ENCODE data around the gene IQSEC3.
"Not testable (repeated sequence)": the region's sequence is repeated elsewhere in the genome, so short reads cannot be mapped to it uniquely, and the experiment has no call there.

Gene IQSEC3

GRCh38 chr12:113347-113746 lies 46.8 kb downstream of the IQSEC3 start:
- FAIRE-seq = no peak

DNA sequence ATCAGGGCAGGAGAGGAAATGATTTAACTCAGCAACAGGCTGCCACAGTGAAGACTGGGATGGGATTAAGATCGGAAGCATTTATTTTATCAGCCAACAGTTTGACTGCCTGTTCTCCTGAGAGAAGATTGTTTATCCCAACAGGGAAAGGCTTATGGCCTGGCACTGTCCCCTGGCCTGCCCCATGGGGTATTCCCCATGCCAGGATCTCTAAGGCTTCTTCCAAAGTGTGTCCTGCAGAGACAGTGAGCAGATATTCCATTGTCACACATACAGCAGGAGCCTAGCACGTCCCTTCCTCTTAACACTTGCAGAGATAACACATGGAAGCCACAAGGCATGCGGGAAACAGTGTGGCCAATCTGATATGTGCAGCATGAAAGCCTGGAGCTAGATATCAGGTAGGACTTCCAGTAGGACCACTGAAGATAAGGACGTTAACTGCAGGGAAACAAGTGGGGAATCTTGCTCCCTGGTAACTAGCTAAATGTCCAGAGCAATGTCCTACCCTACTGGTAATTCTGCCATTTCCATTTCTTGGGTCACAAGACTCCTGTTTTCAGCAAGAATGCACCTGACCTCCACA lies 48.2 kb downstream of the IQSEC3 start:
- no peak for FAIRE-seq

- FAIRE-seq = no peak
These were observed 49.0 kb downstream of the IQSEC3 start for GRCh38 chr12:115518-115917.

- FAIRE-seq = no peak
These were observed 49.7 kb downstream of the IQSEC3 start for GRCh38 chr12:115960-116915.

DNA sequence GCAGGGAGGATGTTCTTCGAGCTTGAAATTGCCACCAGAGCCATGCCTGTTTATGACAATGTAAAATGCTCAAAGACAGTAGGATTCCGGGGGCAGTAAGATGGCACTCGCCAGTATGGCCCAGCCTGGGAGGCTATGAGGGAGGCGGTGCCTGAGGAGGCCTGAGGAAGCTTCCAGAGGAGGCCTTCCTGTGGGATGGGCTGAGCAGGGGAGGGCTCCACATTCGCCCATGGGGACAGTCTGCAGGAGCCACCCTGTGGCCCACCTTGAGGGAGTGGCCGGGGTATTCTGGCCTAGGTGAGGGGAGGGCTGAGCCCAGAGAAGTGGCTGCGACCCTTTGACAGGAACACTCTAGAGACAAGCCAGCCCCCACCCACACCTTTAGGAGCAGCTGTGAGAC lies 50.7 kb downstream of the IQSEC3 start:
- FAIRE-seq = no peak

DNA sequence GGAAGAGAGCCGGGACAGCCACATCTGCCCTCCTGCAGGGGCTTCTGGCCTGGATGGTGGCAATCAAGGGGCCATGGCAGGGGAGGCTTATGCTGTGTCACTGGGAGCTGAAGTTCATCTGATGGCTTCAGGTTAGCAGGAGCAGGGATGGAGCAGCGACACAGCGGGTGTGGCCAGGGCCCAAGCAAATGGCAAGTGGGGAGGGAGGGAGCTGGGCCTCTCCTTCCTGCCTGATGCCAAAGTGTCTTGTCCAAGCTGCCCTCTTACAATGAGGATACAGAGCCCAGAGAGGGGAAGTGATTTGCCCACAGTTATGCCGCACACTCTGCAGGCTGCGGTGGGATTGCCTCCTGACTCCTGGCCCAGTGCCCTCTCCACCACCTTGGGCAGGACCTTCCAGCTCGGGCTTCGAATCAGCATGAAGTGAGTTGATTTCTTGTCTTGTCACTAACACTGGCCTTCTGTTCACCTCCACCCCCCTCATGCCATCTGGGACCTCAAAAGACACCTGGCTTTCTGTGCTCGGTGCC lies 51.3 kb downstream of the IQSEC3 start:
- FAIRE-seq = no peak

GRCh38 chr12:118591-118990 lies 52.0 kb downstream of the IQSEC3 start:
- no peak for FAIRE-seq

DNA sequence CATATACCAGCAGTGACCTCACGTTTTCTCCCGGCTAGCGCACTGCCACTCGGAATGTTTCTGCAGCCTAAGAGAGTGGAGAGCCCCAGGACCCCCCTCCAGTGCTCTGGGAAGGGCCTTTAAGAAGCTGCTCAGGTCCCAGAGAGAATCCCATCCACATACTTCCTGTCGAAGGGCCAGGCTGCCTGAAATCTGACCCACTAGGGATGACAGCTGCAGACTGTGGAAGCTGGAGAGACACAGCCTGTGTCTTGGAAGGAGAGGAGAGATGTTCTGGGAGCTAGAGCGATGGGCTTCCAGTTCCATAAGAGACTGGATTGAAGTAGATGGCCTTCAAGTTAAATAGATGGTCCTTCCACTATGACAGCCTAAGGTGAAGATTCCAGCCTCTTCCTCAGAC lies 54.4 kb downstream of the IQSEC3 start:
- FAIRE-seq = no peak

DNA sequence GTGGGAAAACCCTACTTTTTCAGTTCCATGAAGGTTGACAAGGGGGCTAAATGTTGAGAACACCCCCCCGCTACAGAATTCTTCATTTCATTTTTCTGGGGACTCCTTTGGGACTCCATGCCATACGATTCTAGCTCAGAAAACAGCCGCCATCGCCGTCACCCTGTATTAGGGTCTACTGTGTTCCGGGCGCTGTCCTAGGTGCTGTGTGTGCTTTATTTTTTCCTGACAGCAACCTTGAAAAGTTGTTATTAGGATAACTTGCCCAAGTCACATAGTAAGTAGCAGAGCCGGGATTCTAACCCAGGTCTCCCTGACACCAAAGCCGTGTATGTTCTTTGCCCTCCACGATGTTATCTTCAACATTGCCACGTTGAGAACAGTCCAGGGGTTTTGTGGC lies 55.1 kb downstream of the IQSEC3 start:
- no peak for FAIRE-seq

- FAIRE-seq = no peak
These were observed 58.5 kb downstream of the IQSEC3 start for GRCh38 chr12:125075-125474.

DNA sequence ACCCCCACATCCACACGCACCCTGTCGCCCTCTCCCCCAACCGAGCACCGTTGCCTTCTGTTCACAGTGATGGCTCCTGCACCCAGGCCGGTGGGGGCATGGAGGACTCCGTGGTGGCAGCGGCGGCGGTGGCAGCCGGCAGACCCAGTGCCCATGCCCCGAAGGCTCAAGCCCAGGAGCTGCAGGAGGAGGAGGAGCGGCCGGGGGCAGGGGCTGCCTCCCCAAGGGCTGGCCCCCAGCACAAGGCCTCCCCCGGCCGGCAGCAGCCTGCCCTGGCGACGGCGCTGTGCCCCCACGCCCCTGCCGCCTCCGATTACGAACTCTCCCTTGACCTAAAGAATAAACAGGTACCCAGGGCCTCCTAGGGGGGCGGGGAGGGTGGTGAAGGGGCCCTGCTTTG lies 59.0 kb downstream of the IQSEC3 start:
- FAIRE-seq = no peak

DNA sequence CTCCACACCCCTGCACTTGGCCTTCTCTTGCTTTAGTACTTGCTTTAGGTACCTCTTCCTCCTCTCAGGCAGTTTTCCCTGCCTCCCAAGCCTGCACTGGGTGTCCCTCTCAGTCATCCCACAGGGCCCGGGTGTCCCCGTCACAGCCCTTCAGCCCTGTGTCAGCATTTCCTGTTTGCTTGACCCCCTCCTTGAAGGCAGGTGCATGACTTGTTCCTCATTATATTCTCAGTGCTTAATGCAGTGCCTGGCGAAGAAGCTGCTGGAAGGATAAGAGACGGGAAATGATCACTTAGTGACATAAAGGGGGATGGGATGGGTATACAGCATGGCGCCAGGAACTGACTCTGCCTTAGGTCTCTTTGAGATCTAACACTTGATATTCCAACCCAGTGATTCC lies 61.5 kb downstream of the IQSEC3 start:
- no peak for FAIRE-seq

DNA sequence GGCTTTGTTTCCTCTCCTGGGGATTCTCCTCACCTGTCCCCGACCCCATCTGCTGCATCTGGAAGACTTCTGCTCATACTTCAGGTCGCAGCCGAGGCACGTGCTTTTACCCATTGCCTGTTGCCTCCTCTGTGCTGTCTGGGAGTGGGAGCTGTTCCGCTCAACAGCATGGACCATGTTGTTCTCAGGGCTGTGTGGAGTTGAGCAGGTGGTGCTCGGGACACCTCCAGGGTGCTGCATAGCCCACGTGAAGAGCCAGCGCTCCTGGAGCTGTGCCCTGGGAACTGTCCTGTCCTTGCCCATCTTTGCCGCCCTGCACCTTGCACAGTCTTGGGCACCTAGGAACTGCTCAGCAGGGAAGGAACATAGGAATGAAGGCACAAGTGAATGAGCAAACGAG lies 62.4 kb downstream of the IQSEC3 start:
- FAIRE-seq = no peak

DNA sequence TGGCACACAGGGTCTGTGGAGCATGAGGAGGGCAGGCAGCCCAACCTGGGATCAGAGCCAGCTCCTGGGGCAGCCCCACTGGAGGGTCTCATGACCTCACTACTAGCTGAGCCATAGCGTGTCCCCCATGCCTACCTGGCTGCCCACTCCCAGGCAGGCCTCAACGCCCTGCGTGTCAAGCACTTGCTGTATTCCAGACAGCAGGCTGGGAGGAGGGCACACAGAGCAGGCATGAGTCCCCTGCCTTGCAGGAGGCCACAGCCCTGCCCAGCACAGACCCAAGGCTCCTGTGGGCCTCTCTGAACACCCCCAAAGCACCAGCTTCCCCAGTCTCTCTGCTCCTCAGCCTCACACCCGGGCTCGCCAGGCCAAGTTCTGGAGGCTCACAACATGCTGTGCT lies 64.0 kb downstream of the IQSEC3 start:
- no peak for FAIRE-seq

DNA sequence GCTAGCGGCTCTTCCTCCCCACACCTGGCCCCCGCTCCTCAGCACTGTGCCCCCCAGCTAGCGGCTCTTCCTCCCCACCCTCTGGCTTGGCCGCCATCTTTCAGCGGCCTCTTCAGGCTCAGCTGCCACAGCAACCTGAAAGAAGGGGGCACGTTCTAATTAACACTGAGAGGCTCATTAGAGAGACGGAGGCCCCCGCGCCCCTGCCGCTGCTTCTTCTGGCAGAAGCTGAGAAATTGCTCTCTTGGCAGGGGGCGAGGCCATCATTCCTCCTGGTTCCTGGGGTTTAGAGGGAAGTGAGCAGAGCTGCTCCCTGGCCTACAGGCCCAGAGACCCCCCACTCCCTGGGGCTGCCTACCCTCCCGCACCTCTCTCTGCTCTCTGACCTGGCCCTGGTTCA lies 64.4 kb downstream of the IQSEC3 start:
- FAIRE-seq = no peak

DNA sequence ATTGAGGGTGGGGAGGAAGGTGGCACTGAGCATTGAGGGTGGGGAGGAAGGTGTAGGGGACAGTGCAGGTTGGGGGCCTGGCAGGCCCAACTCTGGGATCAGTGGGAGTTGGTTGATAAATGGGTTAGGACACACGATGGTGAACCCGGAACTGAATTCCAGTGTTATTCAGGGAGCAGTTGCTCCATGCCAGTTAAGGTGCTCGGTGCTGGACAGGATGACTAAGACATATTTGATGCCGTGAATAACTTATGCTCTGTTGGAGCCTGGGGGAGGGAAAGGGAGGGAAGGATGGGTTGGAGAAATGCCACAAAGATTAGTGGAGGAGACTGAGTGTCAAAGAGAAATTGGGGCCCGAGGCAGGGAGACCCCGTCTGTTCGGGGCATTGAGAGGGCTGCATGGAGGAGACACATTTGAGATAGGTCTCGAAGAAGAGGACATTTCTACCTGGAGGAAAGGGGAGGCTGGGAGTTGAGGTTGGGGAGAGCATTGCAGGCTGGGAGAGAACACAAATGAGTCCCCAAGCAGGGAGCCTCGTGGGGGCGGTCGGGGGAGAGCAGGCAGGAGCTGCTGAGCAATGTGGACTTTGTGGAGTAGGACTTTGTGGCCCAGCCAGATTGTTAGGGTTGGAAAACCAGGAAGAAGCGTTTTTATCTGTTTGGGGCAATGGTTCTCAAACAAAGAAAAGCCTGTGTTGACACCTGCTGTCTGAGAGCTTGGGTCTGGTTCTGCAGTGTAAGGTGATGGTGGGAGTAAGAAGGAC lies 65.3 kb downstream of the IQSEC3 start:
- FAIRE-seq = no peak

DNA sequence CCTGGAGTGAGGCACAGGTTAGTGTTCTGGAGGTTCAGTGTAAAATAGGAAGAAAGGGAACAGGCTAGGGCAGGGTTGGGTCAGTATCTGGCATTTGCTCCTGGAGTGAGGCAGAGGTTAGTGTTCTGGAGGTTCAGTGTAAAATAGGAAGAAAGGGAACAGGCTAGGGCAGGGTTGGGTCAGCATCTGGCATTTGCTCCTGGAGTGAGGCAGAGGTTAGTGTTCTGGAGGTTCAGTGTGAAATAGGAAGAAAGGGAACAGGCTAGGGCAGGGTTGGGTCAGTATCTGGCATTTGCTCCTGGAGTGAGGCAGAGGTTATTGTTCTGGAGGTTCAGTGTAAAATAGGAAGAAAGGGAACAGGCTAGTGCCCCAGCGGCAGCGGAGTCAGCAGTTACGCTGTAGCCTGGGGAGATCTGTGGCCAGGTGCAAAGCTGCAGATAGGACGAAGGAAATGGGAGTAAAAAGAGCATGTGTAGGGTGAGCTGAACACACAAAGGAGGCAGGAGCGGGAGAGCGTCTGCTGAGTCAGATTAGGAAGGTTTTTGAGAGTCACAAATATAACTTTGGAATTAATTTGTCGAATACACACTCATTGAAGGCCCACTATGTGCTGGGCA lies 67.2 kb downstream of the IQSEC3 start:
- not testable (repeated sequence) for FAIRE-seq

DNA sequence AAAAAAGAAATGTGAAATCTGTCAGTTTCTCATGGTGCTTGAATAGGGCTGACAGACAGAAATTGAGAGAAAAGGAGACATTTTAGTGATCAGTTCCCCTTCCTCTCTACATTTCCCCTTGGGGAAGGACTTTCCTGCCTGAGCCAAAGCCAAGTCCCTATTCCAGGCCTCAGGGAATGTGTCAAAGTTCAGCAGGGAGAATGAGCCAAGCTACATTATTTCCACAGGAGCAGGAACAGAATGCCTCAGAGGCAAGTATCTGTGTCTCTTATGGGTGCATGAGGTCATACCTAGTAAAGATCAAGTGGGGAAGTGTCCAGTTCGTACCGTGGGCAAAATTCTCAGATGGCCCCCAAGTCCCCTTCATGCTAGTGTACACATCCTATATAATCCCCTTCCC lies 68.6 kb downstream of the IQSEC3 start:
- FAIRE-seq = no peak

DNA sequence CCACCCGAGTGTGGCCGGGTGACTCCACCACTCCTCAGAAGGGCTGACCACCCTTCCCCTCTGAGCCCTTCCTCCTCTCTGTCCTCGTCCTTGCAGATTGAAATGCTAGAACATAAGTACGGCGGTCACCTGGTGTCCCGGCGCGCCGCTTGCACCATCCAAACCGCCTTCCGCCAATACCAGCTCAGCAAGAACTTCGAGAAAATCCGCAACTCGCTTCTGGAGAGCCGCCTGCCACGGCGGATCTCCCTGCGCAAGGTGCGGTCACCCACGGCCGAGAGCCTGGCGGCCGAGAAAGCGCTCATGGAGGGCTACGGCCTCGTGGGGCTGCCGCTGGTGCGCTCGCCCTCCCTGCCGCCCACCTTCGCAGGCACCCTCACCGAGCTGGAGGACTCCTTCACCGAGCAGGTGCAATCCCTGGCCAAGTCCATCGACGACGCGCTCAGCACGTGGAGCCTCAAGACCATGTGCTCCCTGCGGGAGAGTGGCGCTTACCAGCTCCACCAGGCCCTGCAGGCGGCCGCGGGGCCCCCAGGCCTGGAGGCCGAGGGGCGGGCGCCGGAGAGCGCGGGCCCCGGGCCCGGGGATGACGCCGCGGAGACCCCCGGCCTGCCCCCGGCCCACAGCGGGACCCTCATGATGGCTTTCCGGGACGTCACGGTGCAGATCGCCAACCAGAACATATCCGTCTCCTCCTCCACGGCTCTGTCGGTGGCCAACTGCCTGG lies 71.8 kb downstream of the IQSEC3 start:
- FAIRE-seq = no peak

- no peak for FAIRE-seq
These were observed 72.4 kb downstream of the IQSEC3 start for GRCh38 chr12:138898-139534.

DNA sequence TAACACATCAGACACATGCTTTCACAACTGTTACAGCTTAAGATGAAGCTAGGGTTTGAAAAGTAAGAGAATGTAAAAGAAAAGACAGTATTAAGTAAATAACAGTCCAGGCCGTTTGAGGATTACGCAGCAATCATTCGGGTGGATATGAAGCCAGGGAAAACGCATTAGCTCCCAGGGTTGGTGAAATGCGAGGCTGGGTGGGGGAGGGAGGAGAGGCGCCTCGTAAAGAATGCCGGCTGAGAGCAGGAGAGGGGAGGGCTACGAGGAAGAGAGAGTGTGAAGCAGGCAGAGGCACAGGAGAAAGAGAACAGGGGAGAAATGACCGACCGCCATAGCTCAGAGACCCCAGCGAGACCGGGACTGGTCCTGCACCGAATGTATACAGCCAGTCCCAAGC lies 73.0 kb downstream of the IQSEC3 start:
- no peak for FAIRE-seq

- FAIRE-seq = no peak
These were observed 73.6 kb downstream of the IQSEC3 start for GRCh38 chr12:140162-140561.

All from endometrium (tissue), 2 donors.